OCI-LY7 (cell line): ENCODE data around the gene VEZF1. TPM values are rescaled to one million over a fixed set of nuclear protein-coding genes. Genes with fewer than 3 reads are reported as not detected.

Source experiments
- Bru-seq: library from RNA; stranded (reverse); fragments of 400-500 nt; gene quantifications from one replicate; lab custom pipeline; 2021; lab: Mats Ljungman, UMichigan
- BruChase-seq, 2 experiments: library from RNA; stranded (reverse); fragments of 400-500 nt; gene quantifications; one replicate each; lab custom pipeline; 2021; lab: Mats Ljungman, UMichigan
- BruUV-seq: library from RNA; stranded (reverse); fragments of 400-500 nt; replicated peaks from 2 replicates; lab custom pipeline; 2021; lab: Mats Ljungman, UMichigan
- CTCF ChIA-PET: fragments of 300-600 bp; sonication (Branson Sonifier 250); formaldehyde crosslinking; loops from one replicate; lab custom pipeline; 2022; ENCODE audit warnings: antibody characterized with exemption; ENCODE audit not compliant: unreplicated experiment; lab: Charles Lee
- POLR2A ChIA-PET: fragments of 300-600 bp; sonication (Branson Sonifier 250); formaldehyde crosslinking; loops from one replicate; lab custom pipeline; 2022; ENCODE audit warnings: antibody characterized with exemption; lab: Charles Lee
- DNase-seq: peaks from one replicate; pipeline ENCODE4 v3.0.0-alpha.2; 2015; ENCODE audit warnings: low spot score
- H2AFZ ChIP-seq: fragments of 200-600 bp; sonication (generic), shearing (Covaris generic); 2 replicates; pipeline ENCODE4 v1.6.1; 2014; ENCODE audit warnings: mild to moderate bottlenecking, antibody characterized with exemption, low read length, moderate library complexity
- H3K27ac ChIP-seq: fragments of 200-600 bp; sonication (generic); 2 replicates; pipeline ENCODE4 v1.5.1; 2014; ENCODE audit warnings: mixed run types, low read depth, mild to moderate bottlenecking, moderate library complexity, low read length, inconsistent platforms; ENCODE audit not compliant: poor library complexity, severe bottlenecking
- H3K36me3 ChIP-seq: fragments of 200-600 bp; sonication (generic); 2 replicates; pipeline ENCODE4 v1.6.1; 2014; ENCODE audit warnings: mild to moderate bottlenecking, antibody characterized with exemption, low read length, moderate library complexity, mixed read lengths; ENCODE audit not compliant: insufficient read depth
- H3K4me1 ChIP-seq: fragments of 200-600 bp; sonication (generic); 2 replicates; pipeline ENCODE4 v1.5.1; 2014; ENCODE audit warnings: mild to moderate bottlenecking, low read length; ENCODE audit not compliant: insufficient read depth, poor library complexity, severe bottlenecking
- H3K4me2 ChIP-seq: fragments of 200-600 bp; sonication (generic); 2 replicates; pipeline ENCODE4 v1.6.1; 2014; ENCODE audit warnings: mild to moderate bottlenecking, low read length
- H3K4me3 ChIP-seq: fragments of 200-600 bp; sonication (generic); 2 replicates; pipeline ENCODE4 v1.5.1; 2014; ENCODE audit warnings: mild to moderate bottlenecking, low read depth, low read length; ENCODE audit not compliant: poor library complexity, severe bottlenecking
- H3K79me2 ChIP-seq: fragments of 200-600 bp; sonication (generic); 2 replicates; pipeline ENCODE4 v1.6.1; 2016; ENCODE audit warnings: low read depth, mild to moderate bottlenecking, low read length, moderate library complexity, mixed read lengths; ENCODE audit not compliant: insufficient read depth
- H3K9me2 ChIP-seq: fragments of 200-600 bp; sonication (generic); 2 replicates; pipeline ENCODE4 v1.6.1; 2016; ENCODE audit warnings: mild to moderate bottlenecking, low read length, mixed read lengths; ENCODE audit not compliant: insufficient read depth
- H3K9me3 ChIP-seq: fragments of 200-600 bp; sonication (generic); 2 replicates; pipeline ENCODE4 v1.6.1; 2014; ENCODE audit warnings: mild to moderate bottlenecking, mixed run types, low read length, mixed read lengths
- H4K20me1 ChIP-seq: fragments of 200-600 bp; sonication (generic); 2 replicates; pipeline ENCODE4 v1.6.1; 2014; ENCODE audit warnings: mild to moderate bottlenecking, antibody characterized with exemption, low read length, moderate library complexity, mixed read lengths; ENCODE audit not compliant: insufficient read depth
- CTCF ChIP-seq: fragments of 200-600 bp; sonication (generic); conservative IDR thresholded peaks from 2 replicates; pipeline ENCODE4 v1.5.1; 2014; ENCODE audit warnings: mild to moderate bottlenecking, antibody characterized with exemption, low read length, moderate library complexity, mixed read lengths
- EZH2phosphoT487 ChIP-seq: fragments of 200-600 bp; sonication (generic); IDR thresholded peaks from 2 replicates; pipeline ENCODE4 v1.6.1; 2018; ENCODE audit warnings: low read depth, borderline replicate concordance, mild to moderate bottlenecking, mixed run types, antibody characterized with exemption, low read length, moderate library complexity, mixed read lengths
- intact Hi-C: fragments of 100-400 bp; cut with micrococcal nuclease; formaldehyde crosslinking; loops from one replicate; pipeline ENCODE4 v1.10.0; 2022; ENCODE audit not compliant: unreplicated experiment
- long read RNA-seq: library from polyadenylated mRNA; stranded (forward); transcript quantifications from one replicate; pipeline ENCODE4 v2.0.0, GENCODE V29; 2022
- total RNA-seq, 2 experiments: library from RNA; depleted of rRNA in 1 of 2; stranded (reverse); fragments of >200 nt in 1 of 2; shearing (Covaris generic) in 1 of 2; gene quantifications; 2 replicates each; pipeline ENCODE4 v1.2.3, GENCODE V29; 2014 to 2022

The VEZF1 gene
- total RNA-seq (2014; rRNA removed; shearing (Covaris generic)) = 19.0 and 22.6 TPM in 2 replicates
- total RNA-seq (2022) = 35.4 and 36.4 TPM in 2 replicates
- percentile 82 among the genes with signal in this experiment for Bru-seq, nascent RNA
- percentile 69 among the genes with signal in this experiment for BruChase-seq, experiment 1, labeled RNA remaining after a 6-hour chase
- percentile 85 among the genes with signal in this experiment for BruChase-seq, experiment 2, labeled RNA remaining after a 2-hour chase
- long read RNA-seq, transcript VEZF1-202 (6 exons, 2,321 nt) = major isoform, 20 of 45 reads
- long read RNA-seq, partial matches to known transcripts = 4 of 45 reads
- long read RNA-seq, other reads (novel, unspliced or antisense) = 21 of 45 reads

GRCh38 chr17:57987581-57988300 lies at the start of gene VEZF1:
Gene VEZF1 (minus strand): TSS chr17:57988254. CDS start chr17:57988111, 143 bp downstream.
- Histone ChIP-seq H3K9me2 (no peaks in the 10 kb centered on the region), H3K9me3 (no peaks in the 10 kb centered on the region), H3K27ac (peak within 1 kb of the TSS; percentile 56), H3K79me2 (peaks cover 48% of the 10 kb centered on the region), H3K36me3 (peaks cover 25% of the 10 kb centered on the region; the same call in 1 of the 2 replicates), H3K4me1 (peaks cover 23% of the 10 kb centered on the region), H2AFZ (peak within 1 kb of the TSS; percentile 70), H4K20me1 (peaks cover 29% of the 10 kb centered on the region; the same call in 1 of the 2 replicates), H3K4me3 (peak within 1 kb of the TSS; percentile 77), H3K4me2 (peak within 1 kb of the TSS; percentile 98)
- ChIA-PET POLR2A (interaction anchor here (0.6 to 1.7 kb wide), 5 partner anchors 10 to 188 kb away, joined by 3 to 5 read pairs (median 4); partner anchors contain the start of gene SRSF1), CTCF (interaction anchor here (0.6 kb wide), 1 partner anchor 89 kb away, joined by 6 read pairs; no protein-coding TSS in a partner anchor)
- intact Hi-C loops = loop anchor here (2.0 to 5.0 kb wide), 2 partner anchors 85 to 137 kb away; partner anchors contain the start of gene MRPS23
- no TSS peak for BruUV-seq
- DNase-seq = peak; percentile 89
- TF ChIP-seq CTCF (no peak), EZH2phosphoT487 (no peak)

- Histone ChIP-seq H3K4me3 (no peak overlapping the region), H3K4me2 (no peak overlapping the region), H3K36me3 (no peaks in the 10 kb centered on the region), H3K79me2 (no peaks in the 10 kb centered on the region), H2AFZ (no peak overlapping the region), H4K20me1 (no peaks in the 10 kb centered on the region), H3K27ac (no peak overlapping the region), H3K9me3 (no peaks in the 10 kb centered on the region), H3K9me2 (no peaks in the 10 kb centered on the region), H3K4me1 (no peaks in the 10 kb centered on the region)
- TF ChIP-seq CTCF (no peak), EZH2phosphoT487 (no peak)
- DNase-seq = no peak
- intact Hi-C loops = no loop called here
- CTCF ChIA-PET = no interaction called here
- POLR2A ChIA-PET = interaction anchor here (0.7 kb wide), 1 partner anchor 1120 kb away, joined by 3 read pairs; no protein-coding TSS in a partner anchor
- no TSS peak for BruUV-seq
Observed at GRCh38 chr17:58032691-58033415, 44.8 kb upstream of the VEZF1 start.
